Upper lobe of left lung (tissue), 6 donors: ENCODE data around the gene FAM193B. TPM values are rescaled to one million over a fixed set of nuclear protein-coding genes. Genes with fewer than 3 reads are reported as not detected.

ENCODE experiments used
- ATAC-seq, 2 donors: fragments of 200-7000 bp; cut with Tn5 transposase; one replicate each; pipeline ENCODE4 v1.9.1; 2022; ENCODE audit warnings: mild to moderate bottlenecking in 2 of 2, moderate library complexity in 2 of 2; ENCODE audit not compliant: low FRiP score in 2 of 2
- DNase-seq, 2 donors: peaks; one replicate each; pipeline ENCODE4 v3.0.0-alpha.2; 2019 to 2020
- H3K27ac ChIP-seq, 4 donors: fragments of 200-600 bp; sonication (generic); one replicate each; pipeline ENCODE4 v1.5.1; 2016 to 2019
- H3K27me3 ChIP-seq, 4 donors: fragments of 200-600 bp; sonication (generic); one replicate each; pipeline ENCODE4 v1.5.1; 2017 to 2019
- H3K36me3 ChIP-seq, 4 donors: fragments of 200-600 bp; sonication (generic); one replicate each; pipeline ENCODE4 v1.5.1; 2016 to 2019
- H3K4me1 ChIP-seq, 4 donors: fragments of 200-600 bp; sonication (generic); one replicate each; pipeline ENCODE4 v1.5.1; 2018 to 2019
- H3K4me3 ChIP-seq, 4 donors: fragments of 200-600 bp; sonication (generic); one replicate each; pipeline ENCODE4 v1.5.1; 2017 to 2019; ENCODE audit warnings: mild to moderate bottlenecking in 2 of 4, moderate library complexity in 1 of 4
- H3K9me3 ChIP-seq, 4 donors: fragments of 200-600 bp; sonication (generic); one replicate each; pipeline ENCODE4 v1.5.1; 2018 to 2019
- EP300 ChIP-seq, 4 donors: sonication (generic); formaldehyde crosslinking; IDR thresholded peaks; one replicate each; pipeline ENCODE4 v1.5.1; 2017; ENCODE audit warnings: antibody characterized with exemption in 4 of 4, control low read depth in 2 of 4
- POLR2A ChIP-seq, 4 donors: fragments of 450-650 bp; IDR thresholded peaks; one replicate each; pipeline ENCODE4 v1.5.1; 2016 to 2017; ENCODE audit warnings: antibody characterized with exemption in 4 of 4, mild to moderate bottlenecking in 2 of 4
- POLR2AphosphoS5 ChIP-seq, 2 donors: sonication (generic); formaldehyde crosslinking; IDR thresholded peaks; one replicate each; pipeline ENCODE4 v1.5.1; 2017; ENCODE audit warnings: antibody characterized with exemption in 2 of 2
- WGBS, 2 donors: methylation state at CpG; one replicate each; pipeline ENCODE4 v1.1.5; 2017 to 2018; 5-methylcytosine and 5-hydroxymethylcytosine counted together
- total RNA-seq, 6 donors: library from RNA; depleted of rRNA in 4 of 6; stranded (reverse); fragments of >200 nt in 4 of 6; gene quantifications; one replicate each; pipeline versions ENCODE4 v1.1.0 to v1.2.1, GENCODE V29; 2016 to 2021
- TF ChIP-seq, protein P1 (sequence below), 6 experiments: fragments of 450-650 bp in 4 of 6; fragments of 200-600 bp in 2 of 6; sonication (generic) in 2 of 6; IDR thresholded peaks; one replicate each; pipeline ENCODE4 v1.5.1; 2016 to 2019; ENCODE audit warnings: antibody characterized with exemption in 6 of 6
- donor health status: DM: no; HTN: no; CAD: no; lungs with moderate emphysema.
- donor health status: DM: no; HTN: yes; CAD: no; lungs with severe emphysema.

FAM193B gene
- total RNA-seq, 6 donors from 2014 or later = 45.1 to 421 (median 91.4) TPM

DNA sequence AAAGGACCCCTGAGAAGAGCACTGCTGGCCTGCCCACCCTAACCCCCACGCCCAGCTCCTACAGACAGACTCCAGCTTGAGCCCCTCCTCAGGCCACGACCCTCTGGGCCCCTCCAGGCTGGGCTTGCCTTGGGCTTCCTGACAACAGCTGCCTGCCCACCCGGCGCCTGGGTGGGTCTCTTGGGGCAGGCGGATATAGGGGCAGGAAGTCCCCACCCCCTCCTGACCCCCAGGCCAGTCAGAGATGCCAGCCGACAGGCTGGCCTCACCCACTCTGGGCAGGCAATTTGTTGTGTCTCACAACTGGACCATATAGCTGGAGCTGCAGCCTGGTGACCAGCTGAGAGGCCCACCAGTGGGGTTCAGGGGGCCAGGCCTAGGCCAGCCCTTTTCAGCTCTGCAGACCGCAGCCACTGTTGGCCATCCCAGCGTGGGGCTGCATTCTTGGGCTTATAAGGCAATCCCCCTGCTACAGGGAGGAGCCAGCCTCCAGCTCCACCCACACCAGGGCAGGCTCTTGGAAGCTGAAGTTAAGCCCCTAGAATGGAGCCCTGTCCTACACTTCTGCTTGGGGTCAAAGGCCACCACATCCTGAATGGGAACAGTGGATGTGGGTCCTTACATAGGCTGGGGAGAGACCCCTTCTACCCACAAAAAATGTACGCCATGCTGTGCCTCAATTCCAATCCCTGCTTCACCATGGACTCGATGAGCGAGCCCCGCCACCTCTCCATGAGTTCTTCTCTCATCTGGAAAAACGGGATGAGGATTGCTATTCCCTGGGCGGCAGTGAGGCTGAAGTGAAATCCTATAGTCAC is 58.9 kb downstream of the FAM193B start:
- Histone ChIP-seq H3K27me3 (no peaks in the 10 kb centered on the region), H3K4me3 (peak overlapping the region; percentile 24 to 89 (median 76)), H3K27ac (peak overlapping the region; percentile 75 to 97 (median 86)), H3K36me3 (peaks cover 0 to 25% (median 19%) of the 10 kb centered on the region in 4 donors), H3K4me1 (peaks cover 45 to 78% (median 55%) of the 10 kb centered on the region in 4 donors), H3K9me3 (no peaks in the 10 kb centered on the region)
- DNase-seq (peak; percentile 60 to 68), ATAC-seq (peak; percentile 1 to 56)
- 56 to 66% methylated on average over 9 to 10 of the region's 14 CpGs for WGBS, 2 donors
- peak in 1 of 4 donors; percentile 28 for TF ChIP-seq POLR2A (IDR thresholded peaks at IDR 0.05)
- TF ChIP-seq POLR2AphosphoS5 (IDR thresholded peaks at IDR 0.05) = no peak
- TF ChIP-seq EP300 (IDR thresholded peaks at IDR 0.05) = no peak
- TF ChIP-seq, protein P1, sequence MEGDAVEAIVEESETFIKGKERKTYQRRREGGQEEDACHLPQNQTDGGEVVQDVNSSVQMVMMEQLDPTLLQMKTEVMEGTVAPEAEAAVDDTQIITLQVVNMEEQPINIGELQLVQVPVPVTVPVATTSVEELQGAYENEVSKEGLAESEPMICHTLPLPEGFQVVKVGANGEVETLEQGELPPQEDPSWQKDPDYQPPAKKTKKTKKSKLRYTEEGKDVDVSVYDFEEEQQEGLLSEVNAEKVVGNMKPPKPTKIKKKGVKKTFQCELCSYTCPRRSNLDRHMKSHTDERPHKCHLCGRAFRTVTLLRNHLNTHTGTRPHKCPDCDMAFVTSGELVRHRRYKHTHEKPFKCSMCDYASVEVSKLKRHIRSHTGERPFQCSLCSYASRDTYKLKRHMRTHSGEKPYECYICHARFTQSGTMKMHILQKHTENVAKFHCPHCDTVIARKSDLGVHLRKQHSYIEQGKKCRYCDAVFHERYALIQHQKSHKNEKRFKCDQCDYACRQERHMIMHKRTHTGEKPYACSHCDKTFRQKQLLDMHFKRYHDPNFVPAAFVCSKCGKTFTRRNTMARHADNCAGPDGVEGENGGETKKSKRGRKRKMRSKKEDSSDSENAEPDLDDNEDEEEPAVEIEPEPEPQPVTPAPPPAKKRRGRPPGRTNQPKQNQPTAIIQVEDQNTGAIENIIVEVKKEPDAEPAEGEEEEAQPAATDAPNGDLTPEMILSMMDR (IDR thresholded peaks at IDR 0.05) = no peak

DNA sequence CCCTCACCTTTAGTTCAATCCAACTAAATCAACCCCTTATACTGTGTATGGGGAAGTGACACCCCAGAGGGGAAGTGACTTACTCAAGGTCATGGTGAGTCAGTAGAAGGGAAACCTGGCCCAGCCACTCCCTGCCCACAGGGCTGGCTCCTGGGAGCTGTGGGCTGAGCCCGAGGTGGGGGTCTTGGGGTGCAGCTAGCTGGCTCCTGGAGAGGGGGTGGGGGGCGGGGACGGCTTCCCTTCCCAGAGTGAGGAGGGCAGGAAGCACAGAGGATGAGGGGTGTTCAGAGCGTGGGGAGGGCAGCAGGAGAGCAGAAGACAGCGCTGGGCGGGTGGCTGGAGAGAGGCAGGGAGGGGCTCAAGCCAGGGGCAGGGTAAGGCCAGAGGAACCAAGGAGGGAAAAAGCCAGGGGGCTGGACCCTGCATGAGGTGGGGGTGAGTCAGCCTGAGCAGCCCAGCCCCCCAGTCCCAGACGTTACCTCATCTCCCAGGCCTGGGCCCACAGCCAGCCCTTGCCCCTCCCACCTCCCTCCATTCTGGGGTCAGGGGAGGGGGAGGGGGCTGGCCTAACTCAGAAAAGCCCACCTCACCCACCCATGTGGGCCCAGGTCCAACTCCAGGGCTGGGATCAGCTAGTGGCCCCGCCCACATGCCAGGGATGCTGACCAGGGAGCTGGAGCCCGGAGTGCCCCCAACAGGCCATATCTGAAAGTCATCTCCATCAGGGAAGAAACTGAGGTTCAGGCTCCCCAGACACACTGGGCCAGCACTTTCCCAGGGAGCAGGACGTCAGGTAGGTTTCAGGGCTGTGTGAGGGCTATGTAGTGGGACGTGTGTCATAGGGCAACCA is 59.8 kb downstream of the FAM193B start:
- 26 to 41% methylated on average over 7 to 9 of the region's 11 CpGs for WGBS, 2 donors
- peak; percentile 62 for ATAC-seq
- H3K4me3 ChIP-seq = peak overlapping the region in 3 of 4 donors; percentile 12 to 82 (median 71)

DNA sequence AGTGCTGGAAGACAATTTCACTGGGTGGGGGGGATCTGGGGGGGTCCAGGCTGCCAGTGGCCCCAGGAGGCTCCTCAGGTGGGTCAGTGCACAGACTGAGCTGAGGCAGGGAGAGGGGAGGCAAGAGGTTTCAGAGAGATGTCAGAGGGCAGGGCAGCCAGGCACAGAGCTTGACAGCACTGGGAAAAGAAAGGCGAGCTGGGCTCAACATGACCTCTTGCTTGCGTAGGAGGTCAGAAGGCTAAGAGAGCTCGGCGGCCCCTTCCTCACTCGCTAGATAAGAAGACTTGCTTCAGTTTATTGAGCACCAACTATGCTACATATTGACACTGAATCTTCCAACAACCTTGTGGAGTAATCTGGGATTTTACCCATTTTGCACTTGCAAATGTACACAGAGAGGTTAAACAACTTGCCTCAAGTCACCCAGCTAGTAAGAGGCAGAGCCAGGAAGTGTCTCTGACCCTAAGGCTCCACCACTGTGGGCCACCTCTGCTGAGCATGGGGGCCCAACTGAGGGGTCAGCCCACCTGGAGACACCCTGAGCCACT is 60.5 kb downstream of the FAM193B start:
- Histone ChIP-seq H3K27me3 (no peaks in the 10 kb centered on the region), H3K9me3 (no peaks in the 10 kb centered on the region), H3K4me1 (peaks cover 45 to 77% (median 55%) of the 10 kb centered on the region in 4 donors), H3K4me3 (no peak overlapping the region), H3K27ac (peak overlapping the region; percentile 75 to 97 (median 86)), H3K36me3 (peaks cover 0 to 41% (median 29%) of the 10 kb centered on the region in 4 donors)
- DNase-seq (no peak), ATAC-seq (no peak)
- TF ChIP-seq, protein P1 (IDR thresholded peaks at IDR 0.05) = no peak
- WGBS, 2 donors = 81 to 93% methylated on average over 5 of the region's 5 CpGs

More for the DNA sequence above, 59.8 kb downstream of the FAM193B start:
- Histone ChIP-seq H3K4me1 (peaks cover 45 to 78% (median 55%) of the 10 kb centered on the region in 4 donors), H3K27me3 (no peaks in the 10 kb centered on the region), H3K9me3 (no peaks in the 10 kb centered on the region), H3K36me3 (peaks cover 0 to 34% (median 23%) of the 10 kb centered on the region in 4 donors), H3K27ac (peak overlapping the region; percentile 75 to 97 (median 86))
- TF ChIP-seq EP300 (IDR thresholded peaks at IDR 0.05) = no peak
- no peak for TF ChIP-seq POLR2A (IDR thresholded peaks at IDR 0.05)
- peak in 1 of 2 donors; percentile 21 for TF ChIP-seq POLR2AphosphoS5 (IDR thresholded peaks at IDR 0.05)
- TF ChIP-seq, protein P1 (IDR thresholded peaks at IDR 0.05) = peak in 1 of 6 experiments; percentile 8
- peak; percentile 75 to 81 for DNase-seq

DNA sequence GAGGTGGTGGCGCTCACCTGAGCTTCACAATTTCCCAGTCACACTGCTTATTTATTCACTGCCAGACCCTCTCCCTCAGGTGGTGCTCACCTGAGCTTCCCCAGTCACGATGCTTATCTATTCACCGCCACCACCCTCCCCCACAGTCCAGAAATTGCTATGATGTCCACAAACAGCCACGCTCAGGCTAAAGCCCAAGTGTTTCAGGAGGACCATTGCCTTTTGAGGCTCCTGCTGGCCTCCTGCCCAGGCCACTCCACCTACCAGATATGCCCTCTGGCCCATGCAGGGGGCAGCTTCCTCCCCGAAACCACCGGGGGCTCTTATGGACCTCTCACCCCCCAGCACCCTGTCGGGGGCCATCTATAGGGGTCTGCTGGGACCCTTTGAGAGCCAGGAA is 61.5 kb downstream of the FAM193B start:
- peaks cover 0 to 50% (median 38%) of the 10 kb centered on the region in 4 donors for H3K36me3 ChIP-seq
- TF ChIP-seq, protein P1 (IDR thresholded peaks at IDR 0.05) = no peak
- TF ChIP-seq EP300 (IDR thresholded peaks at IDR 0.05) = no peak
- no peak for TF ChIP-seq POLR2AphosphoS5 (IDR thresholded peaks at IDR 0.05)
- no peak for TF ChIP-seq POLR2A (IDR thresholded peaks at IDR 0.05)
- WGBS, 2 donors = 61 to 85% methylated on average over 7 of the region's 7 CpGs
- H3K27me3 ChIP-seq = no peaks in the 10 kb centered on the region
- H3K9me3 ChIP-seq = no peaks in the 10 kb centered on the region
- ATAC-seq (no peak), DNase-seq (peak in 1 of 2 donors; percentile 45)
- H3K4me1 ChIP-seq = peaks cover 39 to 67% (median 46%) of the 10 kb centered on the region in 4 donors
- peak overlapping the region in 3 of 4 donors; percentile 75 to 97 (median 87) for H3K27ac ChIP-seq
- no peak overlapping the region for H3K4me3 ChIP-seq
